ENCODE data around the gene CAMTA1.

CAMTA1 gene

DNA sequence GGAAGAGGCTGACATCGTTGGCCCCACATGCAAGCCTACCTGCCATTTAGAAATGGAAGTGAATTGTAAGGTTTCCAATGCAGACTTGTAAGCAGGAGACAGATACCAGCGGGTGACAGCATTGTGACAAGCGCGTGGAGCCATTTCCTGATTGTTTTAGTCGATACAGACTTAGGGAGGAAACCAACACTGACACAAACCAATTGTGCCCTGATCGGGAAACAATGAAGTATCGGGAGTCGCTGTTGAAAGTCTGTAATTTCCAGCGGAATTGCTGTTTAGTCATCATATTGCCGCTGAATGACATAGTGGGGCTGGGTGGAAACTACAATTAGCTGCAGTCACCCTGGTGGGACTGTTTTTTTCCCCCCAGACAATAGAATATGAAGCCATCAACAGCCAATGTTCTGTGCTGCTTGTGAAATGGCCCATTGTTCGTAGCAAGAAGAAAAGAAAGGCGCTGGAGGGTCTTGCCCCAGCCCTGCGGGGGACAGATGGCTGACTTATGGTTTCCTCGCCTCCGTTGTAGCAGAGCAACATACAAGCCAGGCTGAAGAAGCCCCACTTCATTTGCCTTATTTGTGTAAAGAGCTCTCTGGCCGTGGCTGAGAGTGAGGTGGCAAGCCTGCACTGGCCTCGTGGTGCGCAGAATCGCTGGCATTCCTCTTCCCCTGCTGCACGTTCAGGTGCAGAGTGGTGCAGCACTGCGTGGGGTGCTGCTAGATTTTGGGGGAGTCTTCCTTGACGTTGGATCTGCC, 462.7 kb downstream of the CAMTA1 start:
- Histone ChIP-seq H3K36me3 (ENCODE audit: control insufficient read depth, insufficient read depth, low read length) (no peaks in the 10 kb centered on the region), H3K27ac (ENCODE audit: low read depth, low read length) (no peak overlapping the region), H3K27me3 (ENCODE audit: control insufficient read depth, insufficient read depth, low read length) (no peaks in the 10 kb centered on the region), H3K4me3 (ENCODE audit: low read depth, low read length) (no peak overlapping the region), H3K9ac (ENCODE audit: low read depth, low read length) (no peak overlapping the region), H3K9me3 (ENCODE audit: control insufficient read depth, insufficient read depth, low read length) (no peaks in the 10 kb centered on the region), H3K4me1 (ENCODE audit: control insufficient read depth, insufficient read depth, low read length) (no peaks in the 10 kb centered on the region)

DNA sequence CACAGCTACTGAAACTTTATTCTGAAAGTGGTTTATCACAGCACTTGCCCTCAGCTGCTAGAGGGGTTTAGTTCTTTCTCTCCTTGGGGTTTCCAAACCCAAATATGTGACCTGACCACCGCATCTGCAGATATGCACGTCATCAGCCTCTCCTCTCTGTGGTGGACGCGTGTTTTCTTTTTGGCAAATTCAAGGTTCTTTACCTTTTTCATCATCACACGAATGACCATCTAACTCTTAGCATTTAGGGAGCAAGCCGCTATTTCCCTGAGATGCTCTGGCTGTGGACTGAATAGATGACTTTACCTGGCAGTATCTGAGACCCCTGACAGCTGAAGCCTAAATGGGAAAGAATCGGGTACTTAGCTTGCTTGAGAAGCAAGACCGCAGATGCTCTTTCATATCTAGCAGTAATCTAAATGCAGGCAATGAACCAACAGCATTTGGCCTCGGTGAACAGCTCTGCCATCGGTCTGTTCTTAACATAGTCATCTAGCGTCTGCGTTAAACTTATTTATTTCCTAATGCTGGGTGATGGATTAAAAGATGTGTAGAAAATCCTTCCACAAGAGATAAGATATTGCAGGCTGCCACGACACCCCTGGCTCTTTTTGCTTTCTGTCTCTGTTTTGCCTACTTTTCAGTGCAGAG, 463.4 kb downstream of the CAMTA1 start:
- Histone ChIP-seq H3K9me3 (ENCODE audit: control insufficient read depth, insufficient read depth, low read length) (no peaks in the 10 kb centered on the region), H3K27ac (ENCODE audit: low read depth, low read length) (no peak overlapping the region), H3K27me3 (ENCODE audit: control insufficient read depth, insufficient read depth, low read length) (no peaks in the 10 kb centered on the region), H3K4me3 (ENCODE audit: low read depth, low read length) (no peak overlapping the region), H3K36me3 (ENCODE audit: control insufficient read depth, insufficient read depth, low read length) (no peaks in the 10 kb centered on the region), H3K4me1 (ENCODE audit: control insufficient read depth, insufficient read depth, low read length) (no peaks in the 10 kb centered on the region), H3K9ac (ENCODE audit: low read depth, low read length) (no peak overlapping the region)

DNA sequence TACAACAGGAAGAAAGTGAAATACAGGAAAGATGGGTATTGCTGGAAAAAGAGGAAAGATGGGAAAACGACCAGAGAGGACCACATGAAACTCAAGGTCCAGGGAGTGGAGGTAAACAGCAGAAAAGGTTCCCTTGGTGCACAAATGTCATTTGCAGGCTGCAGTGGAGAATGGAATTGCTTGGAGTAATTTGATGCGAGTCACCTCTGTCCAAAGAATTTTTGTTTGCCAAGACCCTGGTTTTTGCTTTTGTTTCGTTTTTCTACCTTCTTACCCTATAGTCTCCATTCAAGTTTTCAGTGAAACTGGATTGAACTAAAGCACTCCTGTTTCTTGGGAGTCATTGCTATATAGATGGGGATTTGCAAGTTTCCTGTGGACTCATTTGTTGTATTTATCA, 464.3 kb downstream of the CAMTA1 start:
- no peaks in the 10 kb centered on the region for H3K4me1 ChIP-seq (ENCODE audit: control insufficient read depth, insufficient read depth, low read length)
- no peak overlapping the region for H3K4me3 ChIP-seq (ENCODE audit: low read depth, low read length)
- no peaks in the 10 kb centered on the region for H3K36me3 ChIP-seq (ENCODE audit: control insufficient read depth, insufficient read depth, low read length)
- no peaks in the 10 kb centered on the region for H3K27me3 ChIP-seq (ENCODE audit: control insufficient read depth, insufficient read depth, low read length)
- H3K9ac ChIP-seq (ENCODE audit: low read depth, low read length), result no peak overlapping the region
- H3K9me3 ChIP-seq (ENCODE audit: control insufficient read depth, insufficient read depth, low read length), result no peaks in the 10 kb centered on the region
- H3K27ac ChIP-seq (ENCODE audit: low read depth, low read length), result no peak overlapping the region

DNA sequence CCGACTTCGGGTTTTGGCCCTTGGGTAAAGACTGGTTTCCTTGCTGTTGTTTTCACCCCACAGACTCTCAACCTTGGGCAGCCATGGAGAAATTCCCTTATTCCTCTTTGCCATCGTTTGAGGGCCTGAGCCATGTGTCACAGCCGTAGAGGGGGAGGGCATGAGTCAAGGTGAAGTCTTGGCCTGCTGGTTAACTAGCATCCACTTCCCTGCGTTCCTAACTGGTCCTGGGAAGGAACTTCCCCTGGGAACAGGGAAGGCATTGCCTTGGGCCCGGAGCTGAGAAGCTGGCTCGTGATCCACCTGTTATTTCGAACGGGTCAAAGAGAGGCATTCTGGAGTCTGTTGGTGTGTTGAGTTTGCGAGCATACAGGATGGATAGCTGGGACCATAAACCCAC, 464.9 kb downstream of the CAMTA1 start:
- Histone ChIP-seq H3K27me3 (ENCODE audit: control insufficient read depth, insufficient read depth, low read length) (no peaks in the 10 kb centered on the region), H3K9me3 (ENCODE audit: control insufficient read depth, insufficient read depth, low read length) (no peaks in the 10 kb centered on the region), H3K36me3 (ENCODE audit: control insufficient read depth, insufficient read depth, low read length) (no peaks in the 10 kb centered on the region), H3K27ac (ENCODE audit: low read depth, low read length) (no peak overlapping the region), H3K9ac (ENCODE audit: low read depth, low read length) (no peak overlapping the region), H3K4me1 (ENCODE audit: control insufficient read depth, insufficient read depth, low read length) (no peaks in the 10 kb centered on the region), H3K4me3 (ENCODE audit: low read depth, low read length) (no peak overlapping the region)

DNA sequence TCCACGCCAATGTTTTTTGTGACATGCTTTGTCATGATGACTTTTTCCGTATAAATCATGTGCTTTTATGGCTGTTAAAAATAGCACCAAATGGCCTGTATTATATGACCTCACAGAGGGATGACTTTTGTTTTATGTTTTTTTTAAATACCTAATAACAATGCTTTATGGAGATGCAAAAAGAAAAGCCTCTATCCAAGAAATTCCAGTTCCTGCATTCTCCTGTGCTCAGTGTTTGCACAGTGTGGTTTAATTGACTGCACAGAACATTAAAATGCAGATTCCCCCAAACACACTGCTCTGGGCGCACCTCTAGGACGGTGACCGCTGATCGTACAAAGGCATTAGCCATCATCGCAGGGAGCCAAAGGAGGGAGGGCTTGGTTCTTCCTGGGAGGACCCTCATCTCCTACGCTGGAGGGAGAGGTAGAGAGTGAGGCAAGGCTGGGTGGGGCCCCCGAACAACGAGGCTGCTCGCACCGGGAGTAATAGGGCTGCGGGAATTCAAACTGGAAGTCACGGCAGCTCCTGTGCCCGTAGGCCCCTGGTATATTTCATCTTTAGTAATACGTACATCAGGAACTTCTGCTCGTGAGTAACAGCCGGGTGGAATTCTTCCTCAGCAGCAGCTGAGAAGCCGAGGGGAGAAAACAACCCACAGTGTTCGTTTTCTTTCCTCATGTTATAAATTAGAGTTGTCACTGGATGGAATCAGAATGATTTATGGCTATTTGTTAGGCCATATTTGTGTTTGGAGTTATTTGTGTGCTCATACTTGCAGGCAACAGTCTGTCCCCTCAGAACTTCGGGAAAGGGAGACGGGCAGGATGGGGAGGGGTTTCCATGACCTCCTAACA, 465.6 kb downstream of the CAMTA1 start:
- Histone ChIP-seq H3K4me1 (ENCODE audit: control insufficient read depth, insufficient read depth, low read length) (no peaks in the 10 kb centered on the region), H3K27ac (ENCODE audit: low read depth, low read length) (no peak overlapping the region), H3K27me3 (ENCODE audit: control insufficient read depth, insufficient read depth, low read length) (no peaks in the 10 kb centered on the region), H3K4me3 (ENCODE audit: low read depth, low read length) (no peak overlapping the region), H3K9ac (ENCODE audit: low read depth, low read length) (no peak overlapping the region), H3K36me3 (ENCODE audit: control insufficient read depth, insufficient read depth, low read length) (no peaks in the 10 kb centered on the region), H3K9me3 (ENCODE audit: control insufficient read depth, insufficient read depth, low read length) (no peaks in the 10 kb centered on the region)

DNA sequence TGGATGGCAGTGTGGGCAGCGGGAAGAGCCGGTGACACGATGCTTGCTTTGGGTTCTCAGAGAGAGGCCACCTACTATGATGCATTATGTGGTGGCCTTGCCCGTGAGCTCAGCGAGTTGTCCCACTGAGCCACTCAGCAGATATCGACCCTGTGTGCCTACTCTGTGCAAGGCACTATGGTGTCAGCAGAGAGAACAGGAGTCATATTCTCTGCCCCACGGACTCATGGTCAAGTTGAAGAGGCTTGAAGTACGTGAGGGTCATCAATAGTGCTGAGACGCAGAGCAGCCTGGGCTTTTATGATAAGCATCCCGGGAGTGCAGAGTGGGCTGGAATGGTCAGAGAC, 466.2 kb downstream of the CAMTA1 start:
- H3K4me1 ChIP-seq (ENCODE audit: control insufficient read depth, insufficient read depth, low read length), result no peaks in the 10 kb centered on the region
- H3K4me3 ChIP-seq (ENCODE audit: low read depth, low read length), result no peak overlapping the region
- no peaks in the 10 kb centered on the region for H3K36me3 ChIP-seq (ENCODE audit: control insufficient read depth, insufficient read depth, low read length)
- H3K27me3 ChIP-seq (ENCODE audit: control insufficient read depth, insufficient read depth, low read length), result no peaks in the 10 kb centered on the region
- H3K27ac ChIP-seq (ENCODE audit: low read depth, low read length), result no peak overlapping the region
- no peak overlapping the region for H3K9ac ChIP-seq (ENCODE audit: low read depth, low read length)
- H3K9me3 ChIP-seq (ENCODE audit: control insufficient read depth, insufficient read depth, low read length), result no peaks in the 10 kb centered on the region

DNA sequence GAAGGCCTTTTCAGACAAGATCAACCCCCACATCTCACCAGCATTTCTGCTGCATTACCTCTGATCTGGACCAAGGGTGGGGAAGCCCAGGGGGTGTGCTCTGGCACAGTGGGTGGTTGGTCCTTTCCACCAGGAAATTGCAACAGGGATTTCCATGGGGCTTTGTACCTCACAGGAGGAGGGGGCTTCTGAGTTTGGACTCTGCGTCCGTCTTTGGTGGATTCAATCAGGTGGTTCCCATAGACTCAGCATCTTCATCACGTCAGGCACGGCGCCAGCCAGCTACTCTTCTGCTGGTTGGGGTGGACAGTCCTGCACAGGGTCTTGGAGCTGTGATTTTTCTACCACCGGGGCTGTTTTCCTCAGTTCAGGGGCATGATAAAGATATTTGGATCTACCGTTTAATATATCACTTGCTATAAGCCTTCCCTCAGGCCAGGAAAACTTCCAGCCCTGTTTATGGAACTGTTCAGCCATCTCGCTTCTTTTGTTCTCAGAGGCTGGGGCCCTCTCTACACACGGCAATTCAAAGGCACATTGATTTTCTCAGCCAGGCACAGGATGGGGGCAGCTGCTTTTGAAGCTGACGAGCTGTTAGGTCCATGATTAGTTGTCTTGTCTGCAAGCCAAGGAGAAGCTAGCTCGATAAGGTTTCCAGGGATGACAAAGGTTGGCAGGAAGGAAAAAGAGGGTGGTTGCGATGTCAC, 467.3 kb downstream of the CAMTA1 start:
- Histone ChIP-seq H3K27me3 (ENCODE audit: control insufficient read depth, insufficient read depth, low read length) (no peaks in the 10 kb centered on the region), H3K9me3 (ENCODE audit: control insufficient read depth, insufficient read depth, low read length) (no peaks in the 10 kb centered on the region), H3K27ac (ENCODE audit: low read depth, low read length) (no peak overlapping the region), H3K4me3 (ENCODE audit: low read depth, low read length) (no peak overlapping the region), H3K36me3 (ENCODE audit: control insufficient read depth, insufficient read depth, low read length) (no peaks in the 10 kb centered on the region), H3K4me1 (ENCODE audit: control insufficient read depth, insufficient read depth, low read length) (0 out of 2 replicates have a peak, but pooled peaks cover 6% of the 10 kb centered on the region), H3K9ac (ENCODE audit: low read depth, low read length) (no peak overlapping the region)

DNA sequence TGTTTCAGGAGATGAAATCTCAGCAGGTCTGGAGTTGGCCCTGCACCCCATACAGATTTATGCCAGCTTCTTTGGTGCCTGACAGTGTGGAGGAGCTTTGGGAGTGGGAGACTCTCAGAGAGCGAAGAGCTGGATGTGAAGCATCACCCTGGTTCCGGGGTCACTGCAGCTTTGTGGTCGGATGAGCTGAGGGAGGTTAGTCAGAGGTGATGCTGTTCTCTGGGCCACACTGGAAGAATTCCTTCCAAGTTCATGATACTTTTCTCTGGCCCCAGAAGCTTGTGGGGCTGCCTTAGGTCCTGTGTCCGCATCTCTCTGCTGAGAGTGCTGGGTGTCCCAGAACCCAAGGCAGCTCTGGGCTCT, 467.8 kb downstream of the CAMTA1 start:
- Histone ChIP-seq H3K36me3 (ENCODE audit: control insufficient read depth, insufficient read depth, low read length) (no peaks in the 10 kb centered on the region), H3K27me3 (ENCODE audit: control insufficient read depth, insufficient read depth, low read length) (no peaks in the 10 kb centered on the region), H3K4me1 (ENCODE audit: control insufficient read depth, insufficient read depth, low read length) (0 out of 2 replicates have a peak, but pooled peaks cover 6% of the 10 kb centered on the region), H3K9me3 (ENCODE audit: control insufficient read depth, insufficient read depth, low read length) (no peaks in the 10 kb centered on the region), H3K9ac (ENCODE audit: low read depth, low read length) (no peak overlapping the region), H3K4me3 (ENCODE audit: low read depth, low read length) (no peak overlapping the region), H3K27ac (ENCODE audit: low read depth, low read length) (no peak overlapping the region)

DNA sequence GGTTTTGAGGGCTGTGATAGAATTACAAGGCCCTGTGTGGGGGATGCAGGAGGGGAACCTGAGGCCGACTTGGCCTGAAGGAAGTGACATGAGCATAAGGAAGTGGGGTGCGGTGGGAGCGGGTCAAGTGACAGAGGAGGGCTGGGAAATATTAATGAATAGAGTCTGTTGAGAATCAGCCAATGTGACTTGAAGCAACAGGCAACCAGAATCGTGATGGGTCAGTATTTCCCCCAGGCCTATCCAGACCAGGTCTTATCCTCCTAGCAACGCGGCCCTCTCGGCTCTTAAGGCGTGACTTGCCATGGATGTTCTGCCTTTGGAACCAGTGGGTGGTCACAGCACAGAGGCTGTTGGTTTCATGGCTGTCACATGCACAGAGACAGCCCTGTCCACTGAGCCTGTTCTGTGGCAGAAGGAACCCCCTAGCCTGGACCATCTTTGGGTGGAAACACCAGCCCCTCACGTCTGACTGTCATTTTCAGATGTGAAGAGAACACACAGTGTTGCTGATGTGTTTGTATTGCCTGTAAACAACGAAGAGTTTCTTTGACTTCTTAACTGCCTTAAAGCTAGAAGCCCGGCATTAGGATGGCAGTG, 468.8 kb downstream of the CAMTA1 start:
- Histone ChIP-seq H3K9me3 (ENCODE audit: control insufficient read depth, insufficient read depth, low read length) (no peaks in the 10 kb centered on the region), H3K36me3 (ENCODE audit: control insufficient read depth, insufficient read depth, low read length) (no peaks in the 10 kb centered on the region), H3K4me3 (ENCODE audit: low read depth, low read length) (no peak overlapping the region), H3K9ac (ENCODE audit: low read depth, low read length) (no peak overlapping the region), H3K4me1 (ENCODE audit: control insufficient read depth, insufficient read depth, low read length) (0 out of 2 replicates have a peak, but pooled peaks cover 6% of the 10 kb centered on the region), H3K27me3 (ENCODE audit: control insufficient read depth, insufficient read depth, low read length) (no peaks in the 10 kb centered on the region), H3K27ac (ENCODE audit: low read depth, low read length) (no peak overlapping the region)

DNA sequence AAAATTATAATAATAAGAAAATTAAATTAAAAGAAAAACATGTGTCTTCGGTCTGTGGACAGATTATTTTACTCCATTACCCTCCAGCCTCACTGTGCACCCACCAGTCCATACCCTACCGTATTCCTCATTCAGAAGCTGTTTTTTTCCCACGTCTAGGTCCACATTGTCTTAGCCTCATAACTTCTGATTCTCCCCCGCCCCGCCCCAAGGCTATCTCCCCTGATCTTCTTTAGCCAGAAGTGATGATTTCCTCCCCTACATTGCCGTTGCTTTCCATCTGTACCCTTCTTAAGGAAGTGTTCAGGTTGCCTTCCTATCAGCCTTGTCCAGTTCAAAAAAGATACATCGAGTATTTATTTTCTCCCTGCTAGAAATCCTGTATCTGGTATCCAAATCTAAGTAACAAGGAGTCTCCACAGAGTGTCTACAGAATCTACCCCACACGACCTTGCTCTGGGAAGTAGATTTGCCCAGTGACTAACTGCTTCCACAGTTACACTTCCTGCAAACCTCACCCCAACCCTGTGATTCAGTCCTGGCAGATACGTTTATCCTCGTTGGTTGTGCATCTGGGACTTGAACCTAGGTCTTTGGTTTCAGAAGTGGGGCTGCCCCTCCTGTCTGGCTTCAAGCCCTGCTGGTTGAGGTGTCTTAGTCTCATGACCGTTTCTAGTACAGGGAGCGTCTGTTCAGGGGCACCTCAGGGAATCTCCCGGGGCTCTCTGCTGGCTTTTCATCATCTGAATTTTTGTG, 470.2 kb downstream of the CAMTA1 start:
- 0 out of 2 replicates have a peak, but pooled peaks cover 6% of the 10 kb centered on the region for H3K4me1 ChIP-seq (ENCODE audit: control insufficient read depth, insufficient read depth, low read length)
- no peak overlapping the region for H3K9ac ChIP-seq (ENCODE audit: low read depth, low read length)
- no peaks in the 10 kb centered on the region for H3K9me3 ChIP-seq (ENCODE audit: control insufficient read depth, insufficient read depth, low read length)
- no peaks in the 10 kb centered on the region for H3K27me3 ChIP-seq (ENCODE audit: control insufficient read depth, insufficient read depth, low read length)
- no peaks in the 10 kb centered on the region for H3K36me3 ChIP-seq (ENCODE audit: control insufficient read depth, insufficient read depth, low read length)
- no peak overlapping the region for H3K4me3 ChIP-seq (ENCODE audit: low read depth, low read length)
- H3K27ac ChIP-seq (ENCODE audit: low read depth, low read length), result no peak overlapping the region

Measured in HUES48 (cell line).